Smooth muscle cell (in vitro differentiated cells): Measurements from ENCODE around the gene SLC9A7. TPM values are rescaled to one million over a fixed set of nuclear protein-coding genes. Genes with fewer than 3 reads are reported as not detected.

ENCODE experiments used
- DNase-seq: peaks from one replicate; lab custom pipeline; 2025; ENCODE audit not compliant: unreplicated experiment; lab: John Stamatoyannopoulos, UW
- H2AFZ ChIP-seq: fragments of 200-600 bp; sonication (generic); 2 replicates; pipeline ENCODE4 v1.6.0; 2016; ENCODE audit warnings: antibody characterized with exemption, low read depth, mild to moderate bottlenecking
- H3F3A ChIP-seq: fragments of 200-600 bp; sonication (generic); 2 replicates; pipeline ENCODE4 v1.6.0; 2017; ENCODE audit warnings: antibody characterized with exemption, low read depth
- H3K27ac ChIP-seq: fragments of 200-600 bp; sonication (generic); 2 replicates; pipeline ENCODE4 v1.5.1; 2016; ENCODE audit warnings: low read depth, mild to moderate bottlenecking
- H3K27me3 ChIP-seq: fragments of 200-600 bp; sonication (generic); 2 replicates; pipeline ENCODE4 v1.6.1; 2016; ENCODE audit warnings: low read depth, mild to moderate bottlenecking
- H3K36me3 ChIP-seq: fragments of 200-600 bp; sonication (generic); 2 replicates; pipeline ENCODE4 v1.5.1; 2016; ENCODE audit warnings: low read depth
- H3K4me1 ChIP-seq: fragments of 200-600 bp; sonication (generic); 2 replicates; pipeline ENCODE4 v1.5.1; 2016; ENCODE audit warnings: low read depth
- H3K4me2 ChIP-seq: fragments of 200-600 bp; sonication (generic); 2 replicates; pipeline ENCODE4 v1.6.0; 2016; ENCODE audit warnings: mild to moderate bottlenecking
- H3K4me3 ChIP-seq: fragments of 200-600 bp; sonication (generic); 2 replicates; pipeline ENCODE4 v1.5.1; 2016; ENCODE audit warnings: mild to moderate bottlenecking
- H3K79me2 ChIP-seq: fragments of 200-600 bp; sonication (generic); 2 replicates; pipeline ENCODE4 v1.6.0; 2016; ENCODE audit warnings: low read depth, mild to moderate bottlenecking
- H3K9ac ChIP-seq: fragments of 200-600 bp; sonication (generic); 2 replicates; pipeline ENCODE4 v1.6.0; 2016; ENCODE audit warnings: low read depth
- H3K9me3 ChIP-seq: fragments of 200-600 bp; sonication (generic); replicated peaks from 2 replicates; pipeline ENCODE4 v1.5.1; 2016; ENCODE audit warnings: low read depth
- H4K20me1 ChIP-seq: fragments of 200-600 bp; sonication (generic); 2 replicates; pipeline ENCODE4 v1.6.0; 2016; ENCODE audit warnings: low read depth
- CTCF ChIP-seq: fragments of 200-600 bp; sonication (generic); IDR thresholded peaks from 2 replicates; pipeline ENCODE4 v1.5.1; 2017; ENCODE audit warnings: borderline replicate concordance, mild to moderate bottlenecking, antibody characterized with exemption; ENCODE audit not compliant: insufficient read depth, poor library complexity, severe bottlenecking
- WGBS: methylation state at CpG from one replicate; pipeline ENCODE4 v1.1.7; 2016; ENCODE audit warnings: low lambda C conversion rate; 5-methylcytosine and 5-hydroxymethylcytosine counted together
- polyA plus RNA-seq: library from polyadenylated mRNA; unstranded; fragments of >200 nt; fragmentation: Nextera tagmentation; extraction: Ambion mirVana; gene quantifications from 2 replicates; pipeline ENCODE4 v1.2.1, GENCODE V29; 2016
- total RNA-seq: library from RNA; depleted of rRNA; stranded (reverse); fragments of >200 nt; gene quantifications from 2 replicates; pipeline ENCODE4 v1.2.3, GENCODE V29; 2014

Gene SLC9A7
- total RNA-seq (6.5 and 6.7 TPM in 2 replicates), polyA plus RNA-seq (0.83 and 1.5 TPM in 2 replicates)

GRCh38 chrX:46758956-46759644 lies at the start of gene SLC9A7:
TSS of gene SLC9A7 (minus strand) at chrX:46759118. CDS start at chrX:46759029, 89 bp downstream.
- peak; percentile 3 for DNase-seq
- no peaks in the 10 kb centered on the region for H3K79me2 ChIP-seq
- WGBS: 26% methylated on average over 38 of the region's 85 CpGs
- H2AFZ ChIP-seq: peak within 1 kb of the TSS; percentile 25
- TF ChIP-seq CTCF: peak; percentile 74
- H3K4me2 ChIP-seq: peak within 1 kb of the TSS; percentile 80
- no peaks in the 10 kb centered on the region for H3K27me3 ChIP-seq
- H3K4me3 ChIP-seq: peak within 1 kb of the TSS; percentile 47
- no peaks in the 10 kb centered on the region for H3K36me3 ChIP-seq
- H3F3A ChIP-seq: no peaks in the 10 kb centered on the region
- no peaks in the 10 kb centered on the region for H3K9me3 ChIP-seq
- no peak within 1 kb of the TSS for H3K27ac ChIP-seq
- no peaks in the 10 kb centered on the region for H4K20me1 ChIP-seq
- no peaks in the 10 kb centered on the region for H3K4me1 ChIP-seq
- H3K9ac ChIP-seq: no peak within 1 kb of the TSS

- H3K27ac ChIP-seq: no peak overlapping the region
- no peaks in the 10 kb centered on the region for H3K27me3 ChIP-seq
- no peak for TF ChIP-seq CTCF
- no peak overlapping the region for H3K9ac ChIP-seq
- H3K9me3 ChIP-seq: no peaks in the 10 kb centered on the region
- no peaks in the 10 kb centered on the region for H4K20me1 ChIP-seq
- H2AFZ ChIP-seq: no peak overlapping the region
- WGBS: 68% methylated on average over 2 of the region's 2 CpGs
- H3K4me1 ChIP-seq: no peaks in the 10 kb centered on the region
- no peak overlapping the region for H3K4me3 ChIP-seq
- no peaks in the 10 kb centered on the region for H3F3A ChIP-seq
- no peaks in the 10 kb centered on the region for H3K36me3 ChIP-seq
- no peak for DNase-seq
- no peaks in the 10 kb centered on the region for H3K79me2 ChIP-seq
- H3K4me2 ChIP-seq: no peak overlapping the region
Measured at GRCh38 chrX:46805270-46805669, 46.4 kb upstream of the SLC9A7 start.

- Histone ChIP-seq H3F3A (no peaks in the 10 kb centered on the region), H3K27ac (no peak overlapping the region), H3K79me2 (no peaks in the 10 kb centered on the region), H2AFZ (no peak overlapping the region), H3K9me3 (no peaks in the 10 kb centered on the region), H3K9ac (no peak overlapping the region), H3K4me3 (no peak overlapping the region), H4K20me1 (no peaks in the 10 kb centered on the region), H3K36me3 (no peaks in the 10 kb centered on the region), H3K4me1 (no peaks in the 10 kb centered on the region), H3K4me2 (no peak overlapping the region), H3K27me3 (no peaks in the 10 kb centered on the region)
- DNase-seq: no peak
- 64% methylated on average over 3 of the region's 3 CpGs for WGBS
- no peak for TF ChIP-seq CTCF
Measured at GRCh38 chrX:46803140-46803539, 44.2 kb upstream of the SLC9A7 start.
